ENCODE results near the gene RYR3. TPM values are rescaled to one million over a fixed set of nuclear protein-coding genes. Genes with fewer than 3 reads are reported as not detected.

Gene RYR3
- total and polyA plus RNA-seq, 5 donors, result 0.06 to 0.28 (median 0.09) TPM

GRCh38 chr15:33677238-33677830 is 366.6 kb downstream of the RYR3 start:
- H3K27me3 ChIP-seq (ENCODE audit: control insufficient read depth, insufficient read depth), result no peaks in the 10 kb centered on the region
- H3K4me3 ChIP-seq (ENCODE audit: low read length), result no peak overlapping the region
- H3K9me3 ChIP-seq (ENCODE audit: control insufficient read depth, low read length), result no peaks in the 10 kb centered on the region
- intact Hi-C loops (cut with DNase I), result no loop called here
- H3K27ac ChIP-seq (ENCODE audit: low read length), result no peak overlapping the region
- ATAC-seq (no peak), DNase-seq (no peak)
- H3K4me1 ChIP-seq (ENCODE audit: control insufficient read depth, insufficient read depth, low read length), result no peaks in the 10 kb centered on the region
- 73% methylated on average over 8 of the region's 8 CpGs for WGBS

GRCh38 chr15:33678176-33678575 is 367.4 kb downstream of the RYR3 start:
- H3K4me1 ChIP-seq (ENCODE audit: control insufficient read depth, insufficient read depth, low read length), result no peaks in the 10 kb centered on the region
- 40% methylated on average over 3 of the region's 3 CpGs for WGBS
- H3K27me3 ChIP-seq (ENCODE audit: control insufficient read depth, insufficient read depth), result no peaks in the 10 kb centered on the region
- no peak for DNase-seq
- H3K27ac ChIP-seq (ENCODE audit: low read length), result no peak overlapping the region
- intact Hi-C loops (cut with DNase I), result no loop called here
- no peak overlapping the region for H3K4me3 ChIP-seq (ENCODE audit: low read length)
- H3K9me3 ChIP-seq (ENCODE audit: control insufficient read depth, low read length), result no peaks in the 10 kb centered on the region
- no peak for ATAC-seq

GRCh38 chr15:33678602-33679001 is 367.8 kb downstream of the RYR3 start:
- WGBS, result 40% methylated on average over 5 of the region's 5 CpGs
- Histone ChIP-seq H3K27ac (ENCODE audit: low read length) (no peak overlapping the region), H3K9me3 (ENCODE audit: control insufficient read depth, low read length) (no peaks in the 10 kb centered on the region), H3K27me3 (ENCODE audit: control insufficient read depth, insufficient read depth) (no peaks in the 10 kb centered on the region), H3K4me1 (ENCODE audit: control insufficient read depth, insufficient read depth, low read length) (no peaks in the 10 kb centered on the region), H3K4me3 (ENCODE audit: low read length) (no peak overlapping the region)
- ATAC-seq (no peak), DNase-seq (peak in 1 of 3 donors; percentile 27)
- intact Hi-C loops (cut with DNase I), result no loop called here

- intact Hi-C loops (cut with DNase I), result no loop called here
- H3K27ac ChIP-seq (ENCODE audit: low read length), result no peak overlapping the region
- ATAC-seq, result no peak
- 69% methylated on average over 2 of the region's 2 CpGs for WGBS
- no peak for DNase-seq
- H3K4me1 ChIP-seq (ENCODE audit: control insufficient read depth, insufficient read depth, low read length), result no peaks in the 10 kb centered on the region
- no peaks in the 10 kb centered on the region for H3K9me3 ChIP-seq (ENCODE audit: control insufficient read depth, low read length)
- H3K27me3 ChIP-seq (ENCODE audit: control insufficient read depth, insufficient read depth), result no peaks in the 10 kb centered on the region
- no peak overlapping the region for H3K4me3 ChIP-seq (ENCODE audit: low read length)
Measured at GRCh38 chr15:33679061-33679460, 368.3 kb downstream of the RYR3 start.

GRCh38 chr15:33680336-33680735 is 369.6 kb downstream of the RYR3 start:
- H3K4me3 ChIP-seq (ENCODE audit: low read length), result no peak overlapping the region
- ATAC-seq, result no peak
- no peaks in the 10 kb centered on the region for H3K9me3 ChIP-seq (ENCODE audit: control insufficient read depth, low read length)
- WGBS, result 71% methylated on average over 5 of the region's 5 CpGs
- H3K27ac ChIP-seq (ENCODE audit: low read length), result no peak overlapping the region
- intact Hi-C loops (cut with DNase I), result no loop called here
- DNase-seq, result no peak
- no peaks in the 10 kb centered on the region for H3K4me1 ChIP-seq (ENCODE audit: control insufficient read depth, insufficient read depth, low read length)
- H3K27me3 ChIP-seq (ENCODE audit: control insufficient read depth, insufficient read depth), result no peaks in the 10 kb centered on the region

GRCh38 chr15:33693166-33693800 is 382.5 kb downstream of the RYR3 start:
- no peaks in the 10 kb centered on the region for H3K27me3 ChIP-seq (ENCODE audit: control insufficient read depth, insufficient read depth)
- WGBS, result 69% methylated on average over 12 of the region's 12 CpGs
- intact Hi-C loops (cut with DNase I), result no loop called here
- no peaks in the 10 kb centered on the region for H3K9me3 ChIP-seq (ENCODE audit: control insufficient read depth, low read length)
- ATAC-seq (no peak), DNase-seq (no peak)
- H3K4me3 ChIP-seq (ENCODE audit: low read length), result no peak overlapping the region
- no peak overlapping the region for H3K27ac ChIP-seq (ENCODE audit: low read length)
- H3K4me1 ChIP-seq (ENCODE audit: control insufficient read depth, insufficient read depth, low read length), result no peaks in the 10 kb centered on the region

GRCh38 chr15:33698126-33698525 is 387.4 kb downstream of the RYR3 start:
- no peak overlapping the region for H3K4me3 ChIP-seq (ENCODE audit: low read length)
- intact Hi-C loops (cut with DNase I), result loop anchor here in 1 of 4 donors (5.0 kb wide), 1 partner anchor 406 kb away; no protein-coding TSS in a partner anchor
- H3K27ac ChIP-seq (ENCODE audit: low read length), result no peak overlapping the region
- DNase-seq (no peak), ATAC-seq (no peak)
- no peaks in the 10 kb centered on the region for H3K27me3 ChIP-seq (ENCODE audit: control insufficient read depth, insufficient read depth)
- H3K9me3 ChIP-seq (ENCODE audit: control insufficient read depth, low read length), result no peaks in the 10 kb centered on the region
- 43% methylated on average over 6 of the region's 6 CpGs for WGBS
- no peaks in the 10 kb centered on the region for H3K4me1 ChIP-seq (ENCODE audit: control insufficient read depth, insufficient read depth, low read length)

- ATAC-seq, result no peak
- intact Hi-C loops (cut with DNase I), result loop anchor here in 1 of 4 donors (5.0 kb wide), 1 partner anchor 407 kb away; no protein-coding TSS in a partner anchor
- no peaks in the 10 kb centered on the region for H3K4me1 ChIP-seq (ENCODE audit: control insufficient read depth, insufficient read depth, low read length)
- WGBS, result 89% methylated on average over 2 of the region's 2 CpGs
- no peak for DNase-seq
- no peak overlapping the region for H3K27ac ChIP-seq (ENCODE audit: low read length)
- H3K9me3 ChIP-seq (ENCODE audit: control insufficient read depth, low read length), result no peaks in the 10 kb centered on the region
- H3K27me3 ChIP-seq (ENCODE audit: control insufficient read depth, insufficient read depth), result no peaks in the 10 kb centered on the region
- H3K4me3 ChIP-seq (ENCODE audit: low read length), result no peak overlapping the region
Measured at GRCh38 chr15:33699145-33699544, 388.4 kb downstream of the RYR3 start.

GRCh38 chr15:33699691-33700447 is 389.1 kb downstream of the RYR3 start:
- intact Hi-C loops (cut with DNase I), result loop anchor here (2.0 to 10.0 kb wide), 5 partner anchors 405 to 613 kb away; no protein-coding TSS in a partner anchor
- Histone ChIP-seq H3K27me3 (ENCODE audit: control insufficient read depth, insufficient read depth) (no peaks in the 10 kb centered on the region), H3K4me3 (ENCODE audit: low read length) (no peak overlapping the region), H3K4me1 (ENCODE audit: control insufficient read depth, insufficient read depth, low read length) (no peaks in the 10 kb centered on the region), H3K9me3 (ENCODE audit: control insufficient read depth, low read length) (no peaks in the 10 kb centered on the region), H3K27ac (ENCODE audit: low read length) (no peak overlapping the region)
- WGBS, result 64% methylated on average over 14 of the region's 14 CpGs
- DNase-seq (no peak), ATAC-seq (no peak)

- Histone ChIP-seq H3K4me3 (ENCODE audit: low read length) (no peak overlapping the region), H3K27ac (ENCODE audit: low read length) (no peak overlapping the region), H3K4me1 (ENCODE audit: control insufficient read depth, insufficient read depth, low read length) (no peaks in the 10 kb centered on the region), H3K27me3 (ENCODE audit: control insufficient read depth, insufficient read depth) (no peaks in the 10 kb centered on the region), H3K9me3 (ENCODE audit: control insufficient read depth, low read length) (no peaks in the 10 kb centered on the region)
- DNase-seq (peak; percentile 58 to 87 (median 80)), ATAC-seq (peak; percentile 83 to 92)
- 23% methylated on average over 19 of the region's 19 CpGs for WGBS
- intact Hi-C loops (cut with DNase I), result loop anchor here in 3 of 4 donors (2.0 to 10.0 kb wide), 5 partner anchors 406 to 613 kb away; no protein-coding TSS in a partner anchor
Measured at GRCh38 chr15:33700695-33701303, 390.0 kb downstream of the RYR3 start.

- H3K4me1 ChIP-seq (ENCODE audit: control insufficient read depth, insufficient read depth, low read length), result no peaks in the 10 kb centered on the region
- H3K27ac ChIP-seq (ENCODE audit: low read length), result no peak overlapping the region
- ATAC-seq (no peak), DNase-seq (peak in 1 of 3 donors; percentile 16)
- WGBS, result 77% methylated on average over 8 of the region's 8 CpGs
- intact Hi-C loops (cut with DNase I), result loop anchor here in 3 of 4 donors (2.0 to 10.0 kb wide), 5 partner anchors 406 to 614 kb away; no protein-coding TSS in a partner anchor
- H3K9me3 ChIP-seq (ENCODE audit: control insufficient read depth, low read length), result no peaks in the 10 kb centered on the region
- H3K4me3 ChIP-seq (ENCODE audit: low read length), result no peak overlapping the region
- no peaks in the 10 kb centered on the region for H3K27me3 ChIP-seq (ENCODE audit: control insufficient read depth, insufficient read depth)
Measured at GRCh38 chr15:33701304-33701696, 390.5 kb downstream of the RYR3 start.

All from right cardiac atrium (tissue), 5 donors.